HepG2 (cell line): ENCODE results near the gene SHFL. TPM values are rescaled to one million over a fixed set of nuclear protein-coding genes. Genes with fewer than 3 reads are reported as not detected.

ENCODE experiments used
- ATF5 ChIP-seq: sonication (generic); formaldehyde crosslinking; IDR thresholded peaks from 2 replicates; pipeline ENCODE4 v1.4.0; 2020; ENCODE audit warnings: mild to moderate bottlenecking, low read depth, missing genetic modification reagents
- E2F2 ChIP-seq: sonication (generic); formaldehyde crosslinking; IDR thresholded peaks from 2 replicates; pipeline ENCODE4 v1.4.0; 2020; ENCODE audit warnings: missing genetic modification reagents, borderline replicate concordance
- REST ChIP-seq, 2 experiments: IDR thresholded peaks; 2 replicates each; pipeline ENCODE4 v1.6.1; 2011 to 2012; ENCODE audit warnings: low read length in 2 of 2, borderline replicate concordance in 1 of 2, low read depth in 1 of 2, mild to moderate bottlenecking in 1 of 2, moderate library complexity in 1 of 2
- STAT6 ChIP-seq: sonication (generic); formaldehyde crosslinking; IDR thresholded peaks from 2 replicates; pipeline ENCODE4 v1.4.0; 2020; ENCODE audit warnings: missing genetic modification reagents, mild to moderate bottlenecking, borderline replicate concordance
- TGIF2 ChIP-seq: IDR thresholded peaks from 2 replicates; pipeline ENCODE4 v1.6.1; 2016; ENCODE audit warnings: control low read depth, missing compliant biosample characterization
- ZBTB39 ChIP-seq: sonication (generic); formaldehyde crosslinking; IDR thresholded peaks from 2 replicates; pipeline ENCODE4 v1.5.0; 2020; ENCODE audit warnings: missing genetic modification reagents
- ZNF350 ChIP-seq: sonication (generic); formaldehyde crosslinking; IDR thresholded peaks from 2 replicates; pipeline ENCODE4 v1.4.0; 2020; ENCODE audit warnings: mild to moderate bottlenecking, low read depth, missing genetic modification reagents, borderline replicate concordance
- ZNF788 ChIP-seq: sonication (generic); formaldehyde crosslinking; IDR thresholded peaks from 2 replicates; pipeline ENCODE4 v1.5.0; 2020; ENCODE audit warnings: mild to moderate bottlenecking, missing genetic modification reagents, borderline replicate concordance
- polyA plus RNA-seq, 8 experiments: library from polyadenylated mRNA; depleted of rRNA in 3 of 8; stranded (reverse) in 7 of 8; unstranded in 1 of 8; fragments of >200 nt; fragmentation: Illumina TruSeq in 4 of 8; extraction: Trizol in 4 of 8; gene quantifications; 2 replicates each; pipeline versions ENCODE4 v1.2.1 to v1.2.3, GENCODE V29; 2011 to 2016; ENCODE audit warnings: low read depth in 4 of 8, missing spikeins in 1 of 8, mixed read lengths in 1 of 8; ENCODE audit not compliant: insufficient read depth in 1 of 8
- total RNA-seq, 5 experiments: library from RNA; depleted of rRNA; stranded (reverse); fragments of >200 nt; fragmentation: Illumina TruSeq; extraction: Trizol; gene quantifications; 2 replicates each; pipeline ENCODE4 v1.2.3, GENCODE V29; 2016; ENCODE audit warnings: low read depth in 1 of 5

Gene SHFL
- total and polyA plus RNA-seq, 2 of the 13 experiments (the other 11 are each of a cell fraction or from before 2014, with no cell fraction given), result 12.3 to 36.4 TPM

GRCh38 chr19:10085641-10086590 lies at the start of gene SHFL (continued):
- TF ChIP-seq REST (IDR thresholded peaks at IDR 0.05; ENCODE audit: borderline replicate concordance in 1 of 2, low read depth in 1 of 2, low read length in 2 of 2), result no peak
- TF ChIP-seq E2F2 (CRISPR knock-in tag), result no peak
- no peak for TF ChIP-seq ATF5
- no peak for TF ChIP-seq ZNF788 (CRISPR knock-in tag)
- TF ChIP-seq ZBTB39, result no peak
- no peak for TF ChIP-seq STAT6 (CRISPR knock-in tag)
- TF ChIP-seq TGIF2 (CRISPR knock-in tag), result 0 out of 2 replicates have a peak, but pooled peaks have one; percentile 14
- TF ChIP-seq ZNF350 (CRISPR knock-in tag), result no peak
